Activated CD4-positive, alpha-beta T cell treated with anti-CD3 and anti-CD28 coated beads, Interleukin-2, Interleukin-6, amounts not matched to agents 100 ng/mL and 50 ng/mL, durations not matched to agents 16 hours and 8 hours (primary cell): ENCODE results near the gene SPATS1.

Source experiments
- DNase-seq: peaks from one replicate; pipeline ENCODE4 v3.0.0-alpha.2; 2020

The SPATS1 gene, protein sequence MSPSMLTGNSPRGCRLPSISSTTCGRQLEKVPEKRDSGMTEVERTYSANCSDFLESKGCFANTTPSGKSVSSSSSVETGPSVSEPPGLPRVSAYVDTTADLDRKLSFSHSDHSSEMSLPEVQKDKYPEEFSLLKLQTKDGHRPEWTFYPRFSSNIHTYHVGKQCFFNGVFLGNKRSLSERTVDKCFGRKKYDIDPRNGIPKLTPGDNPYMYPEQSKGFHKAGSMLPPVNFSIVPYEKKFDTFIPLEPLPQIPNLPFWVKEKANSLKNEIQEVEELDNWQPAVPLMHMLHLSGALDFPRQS

DNA sequence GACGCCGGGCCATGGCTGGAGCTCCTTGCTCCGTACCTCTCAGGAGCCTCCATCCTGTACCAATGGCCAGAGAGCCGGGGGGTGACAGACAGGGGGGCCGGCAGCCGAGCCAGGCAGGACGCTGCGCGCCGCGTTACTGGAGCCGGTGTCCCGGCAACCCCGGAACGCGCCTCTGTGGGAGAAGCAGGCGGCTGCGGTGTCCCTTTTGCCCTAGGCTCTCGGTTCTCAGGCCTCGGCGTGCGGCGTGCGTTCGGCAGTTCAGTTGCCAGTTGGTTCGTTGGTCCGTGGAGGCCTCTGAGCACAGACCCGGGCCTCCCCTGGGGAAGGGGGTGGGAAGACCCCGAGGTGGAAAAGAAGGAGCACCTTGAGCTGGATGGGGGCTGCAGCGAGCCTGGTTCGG is at the start of gene SPATS1:
SPATS1 (plus strand) TSS at position 162 of the 400 bp plus-strand sequence. CDS start 446 bp downstream, outside the sequence.
- no peak for DNase-seq

DNA sequence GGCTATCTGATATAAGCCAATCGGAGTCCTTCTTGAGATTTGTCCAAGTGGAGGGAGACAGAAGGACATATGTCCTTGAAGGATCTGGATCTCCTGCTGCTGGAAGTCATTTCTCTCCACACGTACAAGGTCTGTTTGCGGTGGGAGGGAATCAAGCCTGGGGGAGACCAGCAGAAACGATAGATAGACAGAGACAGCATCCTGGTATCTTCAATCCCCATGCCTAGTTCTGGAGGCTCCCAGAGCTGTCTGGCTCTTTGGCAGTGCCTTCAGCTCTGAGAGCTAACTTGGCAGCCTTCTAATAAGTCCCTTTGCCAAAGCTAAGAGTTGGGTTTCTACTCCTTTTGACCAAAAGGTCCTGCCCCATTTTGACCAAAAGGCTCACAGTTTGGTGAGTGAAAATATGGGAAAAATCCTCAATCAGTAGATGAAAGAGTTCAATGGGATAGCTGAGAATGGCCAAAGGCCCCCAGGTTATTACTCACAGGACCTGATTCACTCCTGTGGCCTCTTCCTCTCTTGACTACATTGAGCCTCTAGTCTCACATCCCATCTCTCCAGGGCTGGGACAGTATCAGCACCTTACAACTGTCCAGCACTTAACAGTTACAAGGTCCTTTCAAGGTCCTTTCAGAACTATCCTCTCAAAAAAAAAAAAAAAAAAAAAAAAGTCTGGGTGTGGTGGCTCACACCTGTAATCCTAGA is 49.6 kb upstream of the SPATS1 start:
- no peak for DNase-seq

DNA sequence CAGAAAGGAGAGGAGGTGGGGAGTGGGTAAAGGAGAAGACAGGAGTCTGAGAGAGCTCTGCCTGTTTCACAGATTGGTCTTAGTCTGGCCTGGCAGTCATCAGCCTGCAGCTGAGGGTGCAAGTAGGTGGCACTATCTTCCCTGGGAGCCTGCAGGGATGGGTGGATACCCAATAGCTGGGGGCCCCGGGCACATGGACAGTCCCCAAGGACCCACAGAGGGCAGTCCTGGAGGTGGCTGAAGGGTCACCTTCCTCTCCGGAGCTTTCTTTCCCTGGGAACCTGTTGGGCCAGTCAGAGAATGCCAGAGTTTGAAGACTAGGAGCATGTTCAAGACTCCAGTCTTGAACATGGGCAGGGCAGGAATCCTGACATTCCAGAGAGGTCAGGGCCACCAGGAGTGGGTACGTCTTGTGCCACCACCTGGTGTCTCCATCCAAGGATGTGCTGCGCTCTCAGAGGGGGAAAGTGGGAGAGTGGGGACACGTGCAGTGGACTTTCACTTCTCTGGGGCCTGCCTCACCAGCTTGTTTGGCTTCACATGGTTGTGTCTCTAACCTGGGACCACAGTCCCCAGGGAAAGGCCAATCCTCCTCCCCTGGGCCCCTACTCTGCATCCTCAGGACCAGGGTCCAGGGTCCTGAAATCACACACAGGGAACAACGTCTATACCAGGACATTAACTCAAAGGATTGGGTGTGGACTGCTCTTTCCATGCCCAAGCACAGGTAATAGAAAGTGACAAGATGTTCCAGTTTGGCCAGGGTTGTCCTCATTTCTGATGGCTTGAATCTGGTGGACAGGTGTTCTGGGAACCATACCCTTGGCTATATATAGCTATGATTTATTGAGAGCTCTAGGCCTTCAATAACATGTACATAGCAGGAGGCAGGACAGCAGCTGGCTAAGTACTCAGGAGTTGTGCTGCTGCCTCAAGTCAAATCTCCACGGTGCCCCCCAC is 47.3 kb upstream of the SPATS1 start:
- DNase-seq = no peak

DNA sequence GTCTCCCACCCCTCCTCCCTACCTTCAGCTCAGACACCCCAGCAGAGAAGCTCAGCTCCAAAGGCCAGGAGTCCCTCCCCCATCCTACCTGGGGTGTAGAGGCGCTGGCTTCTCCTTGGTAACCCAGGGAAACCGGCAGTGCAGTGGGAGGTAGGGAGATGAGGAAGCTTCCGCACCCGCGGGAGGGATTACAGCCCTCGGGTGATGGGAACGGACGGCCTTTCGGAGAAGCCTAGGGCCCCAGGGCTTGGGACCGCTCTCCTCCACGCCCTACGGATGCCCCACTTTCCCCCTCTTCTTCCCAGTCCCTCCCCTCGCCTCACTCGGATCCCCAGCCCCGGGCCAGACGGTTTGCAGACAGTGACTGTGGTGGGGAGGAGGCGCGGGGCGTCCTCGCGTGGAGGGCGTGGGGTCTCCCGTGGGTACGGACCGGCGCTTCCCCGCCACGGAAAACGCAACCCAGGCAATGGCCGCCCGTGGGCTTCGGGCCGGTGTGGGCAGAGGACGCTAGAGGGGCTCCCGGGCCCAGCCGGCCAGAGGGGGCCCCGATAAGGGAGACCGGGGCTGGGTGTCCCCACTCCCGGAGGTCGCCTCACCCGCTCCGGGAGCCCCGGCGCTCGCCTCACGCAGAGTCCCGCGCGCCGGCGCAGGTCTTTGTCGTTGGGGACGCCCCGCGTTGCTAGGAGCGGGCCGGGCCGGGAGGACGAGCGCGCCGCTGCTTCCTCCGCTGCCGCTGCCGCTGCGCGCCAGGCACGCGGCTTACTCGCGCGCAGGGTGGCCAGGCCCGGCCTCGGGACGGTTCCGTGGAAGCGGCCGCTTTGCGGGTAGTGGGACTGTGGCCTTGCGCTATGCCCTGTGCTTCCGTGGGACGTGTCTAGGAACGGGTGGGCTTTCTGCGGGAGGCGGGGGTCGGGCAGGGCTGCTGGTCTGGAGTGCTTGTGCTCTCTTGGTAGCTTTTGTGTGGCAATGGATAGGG is 45.1 kb upstream of the SPATS1 start:
- peak; percentile 43 for DNase-seq

DNA sequence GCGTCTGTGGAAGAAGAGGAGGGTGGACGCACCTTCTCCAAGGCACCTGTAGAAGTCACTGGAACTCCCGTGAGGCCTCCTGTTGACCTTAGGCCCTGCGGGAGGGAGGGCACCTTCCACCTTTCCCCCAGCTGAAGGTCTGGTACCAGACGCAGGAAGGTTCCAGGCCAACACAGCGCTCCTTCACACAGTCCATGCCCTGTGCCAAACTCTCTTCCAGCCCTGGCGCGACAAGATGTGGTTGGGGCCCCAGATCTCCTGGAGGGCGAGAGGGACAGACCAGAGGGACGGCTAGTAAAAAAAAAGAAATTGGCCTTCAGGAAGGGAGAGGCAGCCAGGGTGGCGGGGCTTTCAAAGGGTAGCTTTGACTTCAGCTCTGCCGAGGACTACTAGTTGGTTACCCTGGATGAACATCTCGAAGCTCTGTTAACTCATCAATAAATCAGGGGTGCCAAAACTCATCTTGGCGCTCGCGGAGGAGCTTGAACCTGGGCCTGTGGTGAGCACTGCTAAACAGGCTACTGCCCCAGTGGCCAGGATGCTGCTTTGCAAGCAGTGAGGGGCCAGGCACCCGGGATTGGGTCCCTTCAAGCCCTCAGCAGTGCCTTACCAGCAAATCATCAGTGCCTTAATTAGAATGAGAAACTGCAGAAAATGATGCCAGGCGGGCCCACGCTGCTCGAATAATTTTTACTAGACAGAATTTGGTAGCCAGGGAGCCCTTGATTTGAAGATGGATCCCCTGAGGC is 44.2 kb upstream of the SPATS1 start:
- no peak for DNase-seq

DNA sequence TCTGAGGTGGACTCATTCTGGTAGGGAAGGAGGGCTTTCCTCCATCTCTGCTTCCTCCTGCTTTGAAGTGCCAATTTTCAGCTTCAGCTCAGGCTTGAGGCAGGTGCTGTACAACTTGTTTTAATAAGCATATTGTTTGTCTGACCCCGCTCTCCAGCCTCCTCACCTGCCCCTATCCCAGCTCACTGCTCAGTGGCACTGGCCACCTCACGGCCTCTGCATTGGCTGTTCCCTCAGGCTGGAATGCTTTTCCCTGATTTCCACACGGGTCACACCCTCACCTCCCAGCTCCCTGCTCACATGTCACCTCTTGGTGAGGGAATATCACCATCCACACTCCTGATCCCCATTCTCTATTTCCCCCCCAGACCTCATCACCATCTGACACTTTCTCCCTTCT is 43.6 kb upstream of the SPATS1 start:
- DNase-seq = no peak

DNA sequence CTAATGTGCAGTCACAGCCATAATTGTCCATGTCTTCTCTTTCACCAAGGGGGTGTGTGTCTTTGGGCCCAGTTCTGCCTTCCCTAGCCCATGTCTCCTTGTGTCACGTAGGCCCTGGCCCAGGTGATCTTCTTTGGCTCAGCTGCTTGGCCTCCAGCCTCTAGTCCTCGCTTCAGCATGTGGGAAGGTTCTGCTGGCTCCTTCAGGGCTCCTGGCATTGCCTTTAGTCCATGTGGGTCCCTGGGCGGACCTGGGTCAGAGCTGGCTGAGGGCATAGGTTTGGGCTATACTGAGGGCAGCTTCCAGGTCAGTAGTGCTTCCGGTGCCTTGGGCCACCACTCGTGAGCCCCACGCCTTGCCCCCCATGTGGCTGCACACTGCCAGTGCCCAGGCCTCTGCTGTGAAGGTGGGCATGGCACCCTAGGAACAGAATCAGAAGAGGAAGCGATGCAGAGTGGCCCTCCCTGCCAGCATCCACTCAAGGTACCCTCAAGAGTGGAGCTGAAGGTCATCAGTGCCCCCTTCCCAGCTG is 42.1 kb upstream of the SPATS1 start:
- no peak for DNase-seq

DNA sequence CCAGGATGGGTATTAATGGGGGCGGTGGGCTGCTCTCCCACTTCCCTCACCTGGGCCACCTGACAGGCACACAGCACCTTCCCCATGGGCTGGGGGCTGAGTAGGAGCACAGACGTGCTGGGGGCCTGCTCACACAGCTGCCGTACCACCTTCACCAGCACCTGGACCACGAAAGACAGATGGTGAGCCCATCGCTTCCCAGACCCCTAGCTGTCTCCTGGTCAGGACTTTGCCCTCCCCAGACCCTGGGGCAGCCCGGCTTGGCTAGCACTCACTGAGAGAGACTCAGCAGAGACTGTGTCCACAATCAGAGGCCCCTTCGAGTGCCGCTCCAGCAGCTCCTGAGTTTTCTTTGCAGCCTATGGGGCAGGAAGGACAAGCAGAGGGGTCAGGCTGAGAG is 41.3 kb upstream of the SPATS1 start:
- DNase-seq = no peak

DNA sequence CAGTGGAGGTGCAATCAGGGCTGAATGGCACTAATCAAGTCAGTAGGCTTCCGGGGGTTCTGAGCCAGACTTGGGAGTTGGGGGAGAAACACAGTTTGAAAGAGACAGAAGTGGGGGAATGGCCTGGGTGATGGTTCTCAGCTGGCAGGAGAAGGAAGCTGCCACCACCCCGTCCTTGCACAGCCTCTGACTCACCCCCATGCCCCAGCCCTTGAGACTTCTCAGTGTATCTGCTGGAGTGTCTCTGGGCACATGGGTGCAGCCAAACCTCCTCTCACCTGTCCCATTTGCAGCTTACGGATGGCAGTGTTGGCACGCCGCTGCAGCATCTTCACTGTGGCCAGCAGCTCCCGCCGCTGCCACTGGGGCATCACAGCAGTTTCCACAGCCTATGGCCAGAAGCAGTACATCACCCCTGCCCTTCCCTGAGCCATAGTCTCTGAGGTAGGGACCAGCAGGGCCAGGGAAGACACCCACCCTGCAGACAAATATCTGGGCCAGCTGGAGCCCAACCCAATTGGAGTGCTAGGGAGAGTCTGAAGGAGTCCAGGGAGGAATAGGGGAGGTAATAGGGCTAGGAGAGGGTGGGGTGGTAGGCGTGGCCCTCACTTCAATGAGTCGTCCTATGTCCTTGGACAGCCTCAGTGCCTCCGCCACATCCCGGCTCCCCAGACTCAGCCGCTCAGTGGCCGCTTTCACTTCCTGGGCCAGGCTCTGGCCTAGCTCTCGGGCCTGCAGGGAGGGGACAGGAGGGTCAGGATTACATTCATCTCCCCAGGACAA is 40.5 kb upstream of the SPATS1 start:
- no peak for DNase-seq

DNA sequence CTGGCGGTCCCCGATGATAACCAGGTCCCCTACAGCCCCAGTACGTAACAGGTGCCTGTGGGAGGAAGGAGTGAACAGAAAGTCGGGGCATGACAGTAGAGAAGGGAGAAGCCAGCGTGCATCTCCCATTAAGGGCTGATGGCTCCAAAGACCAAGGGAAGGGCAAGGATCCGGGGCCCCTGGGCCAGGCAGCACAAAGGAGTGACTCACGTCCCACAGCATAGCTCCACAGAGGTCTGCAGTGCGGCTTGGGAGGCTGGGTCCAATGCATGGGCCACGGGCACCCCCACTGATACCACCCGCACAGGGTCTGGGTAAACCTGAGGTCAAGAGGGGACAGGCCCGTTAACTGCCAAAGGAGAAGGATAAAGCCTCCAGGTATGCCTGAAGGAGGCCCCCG is 39.6 kb upstream of the SPATS1 start:
- no peak for DNase-seq

DNA sequence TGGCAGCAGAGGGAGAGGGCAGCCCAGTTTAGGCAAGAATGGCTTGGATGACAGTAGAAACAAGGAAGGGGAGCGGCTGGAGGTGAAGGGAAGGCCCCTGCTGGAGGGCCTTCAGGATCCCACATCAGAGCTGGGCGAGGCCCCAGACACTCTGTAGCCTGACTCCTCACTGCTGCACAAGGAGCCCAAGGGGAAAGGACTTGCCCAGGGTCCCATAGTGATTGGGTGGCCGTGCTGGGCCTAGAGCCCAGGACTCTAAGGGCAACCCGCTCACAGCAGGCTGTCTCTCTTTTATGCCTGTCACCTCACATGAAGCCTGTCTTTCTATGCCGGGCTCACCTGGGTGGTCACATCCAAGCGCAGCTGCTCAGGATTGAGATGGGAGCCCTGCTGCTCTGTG is 38.6 kb upstream of the SPATS1 start:
- DNase-seq = no peak

DNA sequence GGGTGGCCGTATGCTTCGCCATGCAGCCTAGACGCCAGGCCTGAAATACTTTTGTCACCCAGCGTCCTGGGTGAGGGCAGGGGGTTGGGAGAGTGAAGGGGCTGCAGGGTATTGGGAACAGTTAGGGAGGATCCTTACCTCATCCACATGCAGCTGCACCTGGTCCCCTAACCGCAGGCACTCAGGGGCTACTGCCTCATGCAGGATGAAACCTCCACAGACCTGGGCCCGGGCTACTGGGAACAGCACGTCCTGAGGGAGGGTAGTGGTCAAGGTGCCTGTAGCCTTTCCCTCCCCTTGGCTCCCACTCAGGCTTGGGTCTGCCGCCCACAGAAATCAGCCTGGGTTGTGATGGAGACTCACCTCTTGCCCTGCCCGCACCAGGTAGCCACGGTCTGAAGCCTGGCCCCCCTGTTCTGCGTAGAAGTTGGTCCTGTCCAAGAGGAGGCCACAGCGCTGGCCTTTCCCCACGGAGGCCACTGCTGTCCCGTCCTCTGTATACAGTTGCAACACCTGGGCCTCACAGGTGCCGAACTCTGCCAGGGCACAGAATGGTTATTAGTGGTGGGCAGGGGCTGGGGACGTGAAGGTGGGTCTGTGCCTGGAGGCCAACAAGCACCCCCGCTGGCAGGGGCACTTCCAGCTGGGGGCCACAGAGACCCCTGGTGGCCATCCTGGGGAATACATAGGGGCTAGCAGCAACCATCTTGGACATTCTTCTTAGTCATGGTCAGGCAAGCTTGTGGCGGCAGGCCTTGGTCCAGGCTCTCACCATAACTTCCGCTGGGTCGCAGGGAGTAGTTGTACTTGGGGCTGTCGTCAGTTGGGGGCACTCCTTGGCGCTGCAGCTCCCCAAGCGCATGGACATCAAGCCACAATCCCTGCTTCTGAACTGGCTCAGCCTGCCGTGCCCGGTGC is 37.9 kb upstream of the SPATS1 start:
- DNase-seq = peak; percentile 42

DNA sequence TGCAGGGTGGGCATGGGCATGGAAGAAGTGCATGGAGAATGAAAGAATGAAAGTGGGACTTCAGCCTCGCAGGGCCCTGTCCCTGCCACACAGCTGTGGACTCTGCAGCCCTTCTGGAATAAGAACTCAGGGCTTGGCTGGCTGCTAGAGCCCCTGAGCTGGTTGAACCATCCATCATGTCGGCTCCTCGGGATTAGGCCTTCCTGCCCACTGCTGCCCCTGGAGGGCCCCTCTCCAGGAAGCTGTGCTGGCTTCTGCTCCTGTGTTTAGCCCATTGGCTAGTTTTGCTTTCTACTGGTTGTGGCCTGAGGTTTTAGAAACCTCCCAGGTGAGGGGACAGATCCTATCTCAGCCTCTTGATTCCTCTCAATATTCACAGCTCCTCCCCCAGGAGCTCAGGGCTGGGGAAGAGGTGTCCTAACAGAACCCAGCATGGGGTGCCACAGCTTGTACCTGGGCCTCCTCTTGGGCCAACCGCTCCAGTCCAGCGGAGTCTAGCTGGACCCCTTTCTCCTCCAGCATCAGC is 37.2 kb upstream of the SPATS1 start:
- DNase-seq = no peak

DNA sequence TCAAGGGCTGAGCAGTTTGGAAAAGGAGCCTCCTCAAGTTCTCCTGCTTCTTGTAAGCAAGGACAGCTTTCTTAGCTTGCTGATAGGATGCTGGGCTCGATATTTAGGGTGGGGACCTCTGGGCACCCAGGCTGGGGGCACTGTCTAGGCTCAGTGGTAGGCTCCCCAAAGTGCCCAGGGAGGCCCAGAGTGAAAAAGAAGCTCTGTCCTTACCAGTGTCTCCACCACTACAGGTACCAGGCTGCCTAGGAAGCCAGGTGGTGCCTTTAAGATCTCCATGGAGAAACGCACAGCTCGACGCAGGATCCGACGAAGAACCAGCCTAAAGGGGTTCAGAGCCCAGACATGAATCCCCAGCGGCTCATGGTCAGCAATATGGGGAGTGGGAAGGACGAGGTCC is 35.7 kb upstream of the SPATS1 start:
- no peak for DNase-seq

DNA sequence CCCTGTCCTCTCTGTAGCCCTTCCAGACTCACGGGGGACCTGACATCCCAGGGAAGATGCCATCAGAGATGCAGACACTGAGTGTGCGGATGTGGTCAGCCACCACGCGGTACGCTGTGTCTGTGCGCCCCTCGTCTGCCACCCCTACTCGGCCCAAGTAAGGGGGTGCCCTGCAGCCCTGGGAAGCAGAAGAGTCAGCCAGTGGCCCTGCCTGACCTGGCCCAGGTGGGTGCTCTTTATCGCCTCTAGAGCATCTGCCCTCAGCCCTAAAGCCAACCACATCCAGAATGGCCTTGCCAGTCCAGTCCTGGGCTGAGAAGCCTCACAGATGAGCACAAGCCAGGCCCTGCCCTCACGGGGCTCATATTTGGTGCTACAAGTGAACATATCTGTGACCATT is 35.2 kb upstream of the SPATS1 start:
- DNase-seq = no peak

DNA sequence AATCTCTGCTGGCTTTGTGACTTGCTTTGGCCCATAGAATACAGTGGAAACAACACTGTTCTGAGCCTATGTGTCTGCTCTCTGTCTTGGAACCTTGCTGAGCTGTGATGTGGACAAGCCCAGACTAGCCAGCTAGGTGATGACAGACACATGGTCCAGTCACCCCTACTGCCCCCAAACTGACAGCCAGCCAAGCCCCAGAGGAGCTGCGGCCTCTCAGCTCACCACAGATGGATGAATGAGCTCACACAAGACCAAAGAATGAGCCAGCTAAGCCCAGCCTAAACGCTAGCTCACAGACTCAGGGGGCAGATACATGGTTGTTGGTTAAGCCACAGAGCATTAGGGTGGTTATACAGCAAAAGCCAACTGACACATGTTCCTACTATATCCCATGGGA is 33.4 kb upstream of the SPATS1 start:
- DNase-seq = no peak

DNA sequence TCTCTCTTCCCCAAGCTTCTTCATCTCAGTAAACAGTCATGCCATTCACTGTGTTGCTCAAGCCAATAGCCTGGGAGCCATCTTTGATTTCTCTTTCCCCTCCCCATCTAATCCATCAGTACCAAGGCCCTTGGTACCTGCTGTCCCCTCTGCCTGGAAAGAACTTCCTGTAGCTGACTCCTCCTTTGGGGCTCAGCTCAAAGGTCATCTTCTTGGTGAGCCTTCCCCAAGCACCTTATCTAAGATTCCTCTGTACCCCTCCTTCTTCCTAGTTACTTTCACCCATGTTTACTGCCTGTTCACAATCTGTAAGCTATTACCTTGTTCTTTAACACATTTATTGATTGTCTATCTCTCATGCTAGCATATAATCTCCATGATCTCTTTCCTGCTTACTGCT is 32.8 kb upstream of the SPATS1 start:
- no peak for DNase-seq

DNA sequence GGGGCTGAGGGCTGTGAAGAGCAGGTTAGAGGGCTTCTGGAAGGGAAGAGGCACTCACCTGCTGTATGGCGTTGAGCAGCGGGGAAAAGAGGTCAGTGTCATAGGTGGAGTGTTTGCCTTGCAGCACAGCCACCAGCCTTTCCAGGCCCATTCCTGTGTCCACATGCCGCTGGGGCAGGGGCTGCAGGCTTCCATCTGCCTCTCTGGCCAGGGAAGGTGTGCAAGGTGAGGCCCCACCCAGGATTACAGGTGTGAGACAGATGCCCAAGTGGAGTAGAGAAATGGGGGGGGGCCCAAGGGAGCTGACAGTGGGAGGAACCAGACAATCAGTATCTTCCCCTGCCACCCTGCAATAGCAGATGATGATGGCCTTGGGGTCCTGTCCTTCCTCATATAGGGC is 32.2 kb upstream of the SPATS1 start:
- no peak for DNase-seq

DNA sequence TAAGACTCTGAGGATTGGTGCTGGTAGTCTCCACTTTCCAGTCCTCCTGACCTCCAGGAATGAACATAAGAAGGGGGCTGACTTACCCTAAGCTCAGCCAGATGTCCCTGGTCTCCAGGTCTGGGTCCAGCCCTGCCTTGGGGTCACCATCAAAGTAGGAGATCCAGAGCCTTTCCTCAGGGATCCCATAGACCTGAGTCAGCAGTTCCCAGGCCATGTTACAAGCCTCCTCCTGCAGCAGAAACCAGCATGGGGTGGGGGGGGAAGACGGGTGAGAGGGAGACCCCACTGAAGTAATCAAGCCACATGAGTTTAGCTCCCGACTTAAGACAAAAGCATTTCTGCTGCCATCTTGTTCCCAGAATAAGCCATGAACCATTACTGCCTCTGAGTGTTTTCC is 31.1 kb upstream of the SPATS1 start:
- no peak for DNase-seq
